D721Med (cell line): Measurements from ENCODE around the gene FUT9.

Source experiments
- DNase-seq: peaks from one replicate; pipeline ENCODE4 v3.0.0; 2011; ENCODE audit warnings: low spot score; ENCODE audit not compliant: insufficient read length
- FAIRE-seq: peaks from 2 replicates; lab custom pipeline; 2011; peaks lifted over from hg19 to GRCh38; lab: Jason Lieb, UNC
- CTCF ChIP-seq: IDR thresholded peaks from 2 replicates; pipeline ENCODE4 v1.5.1; 2012; ENCODE audit warnings: mild to moderate bottlenecking, control low read depth; ENCODE audit not compliant: insufficient read depth; ENCODE audit errors: missing control alignments

The FUT9 gene

GRCh38 chr6:96060249-96060648, 44.5 kb downstream of the FUT9 start:
- FAIRE-seq (no peak), DNase-seq (no peak)
- no peak for TF ChIP-seq CTCF

GRCh38 chr6:96065213-96065612, 49.4 kb downstream of the FUT9 start:
- DNase-seq, result no peak
- FAIRE-seq, result no peak
- no peak for TF ChIP-seq CTCF

- DNase-seq (no peak), FAIRE-seq (no peak)
- TF ChIP-seq CTCF, result no peak
Observed at GRCh38 chr6:96066376-96066775, 50.6 kb downstream of the FUT9 start.

GRCh38 chr6:96073555-96073954, 57.8 kb downstream of the FUT9 start:
- no peak for FAIRE-seq
- DNase-seq, result no peak
- TF ChIP-seq CTCF, result no peak

GRCh38 chr6:96074006-96074405, 58.2 kb downstream of the FUT9 start:
- DNase-seq, result no peak
- FAIRE-seq, result no peak
- no peak for TF ChIP-seq CTCF

- DNase-seq (no peak), FAIRE-seq (no peak)
- no peak for TF ChIP-seq CTCF
Observed at GRCh38 chr6:96075826-96076225, 60.1 kb downstream of the FUT9 start.

- FAIRE-seq, result no peak
- DNase-seq, result no peak
- TF ChIP-seq CTCF, result no peak
Observed at GRCh38 chr6:96086745-96087144, 71.0 kb downstream of the FUT9 start.
